Activated T-cell treated with anti-CD3 and anti-CD28 coated beads, Interleukin-2, amount 50 U/mL, for 4 hours (primary cell): Measurements from ENCODE around the gene TBC1D3B. TPM values are rescaled to one million over a fixed set of nuclear protein-coding genes. Genes with fewer than 3 reads are reported as not detected.
"Not testable (repeated sequence)": the region's sequence is repeated elsewhere in the genome, so short reads cannot be mapped to it uniquely, and the experiment has no call there.

ENCODE experiments used
- ATAC-seq, 2 donors: fragments of 200-7000 bp; cut with Tn5 transposase; one replicate each; pipeline ENCODE4 v1.10.0; 2021
- DNase-seq: peaks from one replicate; pipeline ENCODE4 v3.0.0-alpha.2; 2020
- H3K27me3 Mint-ChIP-seq: one replicate; pipeline ENCODE4 v1.8.0; 2021; ENCODE audit warnings: low read depth, mixed read lengths
- H3K36me3 Mint-ChIP-seq: one replicate; pipeline ENCODE4 v1.8.0; 2022; ENCODE audit warnings: mixed read lengths; ENCODE audit not compliant: insufficient read depth
- H3K4me1 Mint-ChIP-seq: one replicate; pipeline ENCODE4 v1.8.0; 2021; ENCODE audit warnings: low read depth, mixed read lengths
- H3K4me3 Mint-ChIP-seq: one replicate; pipeline ENCODE4 v1.8.0; 2021; ENCODE audit warnings: mild to moderate bottlenecking, moderate library complexity, mixed read lengths
- H3K9me3 Mint-ChIP-seq: one replicate; pipeline ENCODE4 v1.8.0; 2021; ENCODE audit warnings: mixed read lengths
- total RNA-seq, 3 donors: library from RNA; stranded (reverse); gene quantifications; one replicate each; pipeline ENCODE4 v1.2.1, GENCODE V29; 2021

The TBC1D3B gene
- total RNA-seq, result 1 to 10 TPM; 2.4 to 5.4 (median 4.0) TPM

DNA sequence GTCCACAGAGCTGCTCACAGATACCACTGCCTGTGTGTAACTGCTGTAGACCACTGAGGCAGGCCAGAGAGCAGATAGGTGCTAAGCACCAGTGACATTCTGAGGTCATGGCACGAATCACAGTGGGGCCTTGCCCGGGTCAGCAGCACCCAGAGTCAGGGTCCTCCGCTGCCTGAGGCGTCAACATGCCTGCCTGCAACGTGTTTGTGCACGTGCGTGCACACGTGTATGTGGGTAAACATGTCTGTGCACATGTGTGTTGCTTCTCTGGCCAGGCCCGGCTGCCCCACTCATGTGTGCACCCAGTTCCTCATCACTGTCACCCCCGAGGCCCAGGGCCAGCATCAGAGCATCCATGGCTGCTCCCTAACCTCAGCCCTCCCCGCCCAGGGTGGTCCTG lies at the start of gene TBC1D3B:
TSS of gene TBC1D3B (minus strand) at position 101 of the 400 bp plus-strand sequence. CDS start 1,586 bp downstream, outside the sequence.
- not testable (repeated sequence) for ATAC-seq, H3K4me1 Mint-ChIP-seq, H3K27me3 Mint-ChIP-seq, H3K4me3 Mint-ChIP-seq, H3K36me3 Mint-ChIP-seq, H3K9me3 Mint-ChIP-seq, DNase-seq

DNA sequence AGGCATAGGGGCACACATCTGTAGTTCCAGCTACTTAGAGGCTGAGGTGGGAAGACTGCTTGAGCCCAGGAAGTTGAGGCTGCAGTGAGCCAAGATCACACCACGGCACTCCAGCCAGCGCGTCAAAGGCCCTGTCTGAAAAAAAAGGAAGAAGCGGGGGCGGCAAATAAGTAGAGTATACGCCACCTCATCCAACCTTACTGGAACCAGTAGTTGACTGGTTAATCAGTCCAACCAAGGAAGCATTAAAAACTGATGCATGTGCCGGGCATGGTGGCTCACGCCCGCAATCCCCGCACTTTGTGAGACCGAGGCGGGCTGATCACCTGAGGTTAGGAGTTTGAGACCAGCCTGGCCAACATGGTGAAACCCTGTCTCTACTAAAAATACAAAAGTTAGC lies 46.5 kb upstream of the TBC1D3B start:
- ATAC-seq, H3K36me3 Mint-ChIP-seq, H3K9me3 Mint-ChIP-seq, H3K4me3 Mint-ChIP-seq, H3K27me3 Mint-ChIP-seq, H3K4me1 Mint-ChIP-seq, DNase-seq: not testable (repeated sequence)

GRCh38 chr17:36221581-36222100 lies 45.2 kb upstream of the TBC1D3B start:
- not testable (repeated sequence) for DNase-seq, H3K36me3 Mint-ChIP-seq, H3K9me3 Mint-ChIP-seq, H3K4me3 Mint-ChIP-seq, ATAC-seq, H3K27me3 Mint-ChIP-seq, H3K4me1 Mint-ChIP-seq

GRCh38 chr17:36220737-36221580 lies 44.5 kb upstream of the TBC1D3B start:
- H3K4me1 Mint-ChIP-seq, H3K9me3 Mint-ChIP-seq, H3K36me3 Mint-ChIP-seq, H3K27me3 Mint-ChIP-seq, ATAC-seq, DNase-seq, H3K4me3 Mint-ChIP-seq: not testable (repeated sequence)

DNA sequence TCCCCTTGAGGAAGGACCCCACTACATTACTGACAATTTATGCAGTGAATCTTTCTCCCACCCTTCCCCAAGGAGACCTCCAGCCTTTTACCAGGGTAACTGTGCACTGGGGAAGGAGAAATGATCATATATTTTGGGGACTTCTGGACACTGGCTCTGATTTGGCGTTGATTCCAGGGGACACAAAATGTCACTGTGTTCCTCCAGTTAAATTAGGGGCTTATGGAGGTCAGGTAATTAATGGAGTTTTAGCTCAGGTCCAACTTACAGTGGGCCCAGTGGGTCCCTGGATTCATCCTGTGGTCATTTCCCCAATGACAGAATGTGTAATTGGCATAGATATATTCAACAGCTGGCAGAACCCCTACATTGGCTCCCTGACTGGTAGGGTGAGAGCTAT lies 43.1 kb upstream of the TBC1D3B start:
- peaks cover 12% of the 10 kb centered on the region for H3K27me3 Mint-ChIP-seq
- not testable (repeated sequence) for DNase-seq, H3K9me3 Mint-ChIP-seq, H3K4me3 Mint-ChIP-seq, ATAC-seq, H3K4me1 Mint-ChIP-seq, H3K36me3 Mint-ChIP-seq

DNA sequence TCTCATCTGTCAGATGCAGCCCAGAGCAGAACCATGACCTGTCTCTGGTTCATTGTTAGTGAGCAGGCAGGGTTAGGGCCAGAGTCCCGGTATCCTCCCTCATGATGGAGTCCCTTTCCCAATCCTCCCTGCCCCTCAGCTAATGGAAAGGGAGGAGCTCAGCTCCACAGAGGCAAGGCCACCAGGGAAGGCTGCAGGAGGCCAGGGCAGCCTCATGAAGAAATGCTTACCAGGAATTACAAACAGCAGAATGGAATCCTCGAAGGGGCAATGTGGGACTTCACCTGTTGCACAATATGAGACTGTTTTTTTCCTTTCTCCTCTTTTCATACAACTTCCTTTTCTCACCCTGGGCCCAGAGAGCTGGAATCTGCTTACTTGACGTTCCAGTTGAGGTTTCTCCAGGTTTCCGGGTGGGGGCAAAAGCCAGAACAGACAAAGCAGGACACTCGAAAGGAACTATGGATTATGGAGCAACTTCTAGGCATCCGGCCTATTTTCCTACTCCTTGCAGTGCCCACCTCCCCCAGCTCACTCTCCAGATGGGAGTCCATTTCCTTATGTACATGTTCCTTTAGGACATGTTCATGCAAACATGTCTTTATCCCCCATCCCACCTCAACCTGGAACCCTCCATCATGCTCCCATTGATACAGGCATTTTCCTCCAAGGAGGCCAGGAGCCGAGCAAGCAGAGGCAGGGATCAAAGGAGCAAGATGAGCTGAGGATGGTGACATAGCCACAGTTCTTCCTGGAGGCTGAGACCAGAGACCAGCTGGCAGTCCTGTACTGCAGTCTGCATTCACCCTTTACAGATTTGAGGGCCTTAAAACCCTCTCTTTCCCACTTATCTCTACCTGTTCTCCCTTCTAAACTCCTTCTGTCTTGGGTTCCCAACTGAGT lies 39.2 kb upstream of the TBC1D3B start:
- H3K4me3 Mint-ChIP-seq, ATAC-seq, DNase-seq, H3K9me3 Mint-ChIP-seq, H3K36me3 Mint-ChIP-seq: not testable (repeated sequence)
- peaks cover 15% of the 10 kb centered on the region for H3K27me3 Mint-ChIP-seq
- H3K4me1 Mint-ChIP-seq, result peaks cover 15% of the 10 kb centered on the region

DNA sequence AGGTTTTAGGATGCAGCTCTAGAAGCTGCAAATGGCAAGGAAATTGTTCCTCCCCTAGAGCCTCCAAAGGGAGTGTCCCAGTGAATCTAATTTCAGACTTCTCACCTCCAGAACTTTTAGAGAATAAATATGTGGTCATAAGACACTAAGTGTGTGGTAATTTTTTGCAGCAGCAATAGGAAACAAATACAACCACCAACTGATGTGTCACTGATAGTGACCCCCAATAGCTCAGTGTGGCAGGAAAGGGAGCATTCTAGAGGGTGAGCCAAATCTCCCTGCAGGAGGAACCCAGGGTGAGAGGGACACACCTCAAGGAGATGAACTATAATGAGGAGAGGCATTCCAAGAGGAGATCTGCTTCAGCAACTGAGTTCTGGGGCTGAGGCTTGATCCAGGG lies 38.5 kb upstream of the TBC1D3B start:
- no peak for ATAC-seq
- Mint-ChIP-seq H3K27me3 (peaks cover 17% of the 10 kb centered on the region), H3K4me1 (peaks cover 21% of the 10 kb centered on the region), H3K4me3 (no peak overlapping the region), H3K36me3 (no peaks in the 10 kb centered on the region), H3K9me3 (peaks cover 10% of the 10 kb centered on the region)
- DNase-seq, result no peak

GRCh38 chr17:36213695-36214094 lies 37.3 kb upstream of the TBC1D3B start:
- DNase-seq, result no peak
- H3K4me3 Mint-ChIP-seq, result no peak overlapping the region

GRCh38 chr17:36212966-36213365 lies 36.5 kb upstream of the TBC1D3B start:
- Mint-ChIP-seq H3K36me3 (no peaks in the 10 kb centered on the region), H3K27me3 (peaks cover 19% of the 10 kb centered on the region), H3K9me3 (no peaks in the 10 kb centered on the region), H3K4me3 (peak overlapping the region; percentile 75), H3K4me1 (peaks cover 21% of the 10 kb centered on the region)
- ATAC-seq (no peak), DNase-seq (no peak)

More at GRCh38 chr17:36213695-36214094, 37.3 kb upstream of the TBC1D3B start:
- H3K4me1 Mint-ChIP-seq, result peaks cover 21% of the 10 kb centered on the region
- peaks cover 19% of the 10 kb centered on the region for H3K27me3 Mint-ChIP-seq
- peaks cover 4% of the 10 kb centered on the region for H3K9me3 Mint-ChIP-seq
- H3K36me3 Mint-ChIP-seq, result no peaks in the 10 kb centered on the region
- no peak for ATAC-seq

DNA sequence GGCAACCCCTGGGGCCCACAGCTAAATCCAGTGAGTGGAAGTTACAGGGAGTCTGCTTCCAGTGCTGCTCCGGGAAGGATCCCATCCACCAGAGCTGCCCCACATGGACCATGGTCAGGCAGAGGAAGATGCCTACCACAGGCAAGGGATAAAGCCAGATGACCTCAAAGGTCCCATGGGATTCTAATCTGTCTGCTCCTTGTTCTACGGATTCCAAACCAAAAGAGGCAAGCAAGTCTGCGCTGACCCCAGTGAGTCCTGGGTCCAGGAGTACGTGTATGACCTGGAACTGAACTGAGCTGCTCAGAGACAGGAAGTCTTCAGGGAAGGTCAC lies 35.8 kb upstream of the TBC1D3B start:
- ATAC-seq (no peak), DNase-seq (no peak)
- Mint-ChIP-seq H3K36me3 (no peaks in the 10 kb centered on the region), H3K27me3 (peaks cover 17% of the 10 kb centered on the region), H3K4me3 (peak overlapping the region; percentile 75), H3K4me1 (peaks cover 21% of the 10 kb centered on the region), H3K9me3 (no peaks in the 10 kb centered on the region)

DNA sequence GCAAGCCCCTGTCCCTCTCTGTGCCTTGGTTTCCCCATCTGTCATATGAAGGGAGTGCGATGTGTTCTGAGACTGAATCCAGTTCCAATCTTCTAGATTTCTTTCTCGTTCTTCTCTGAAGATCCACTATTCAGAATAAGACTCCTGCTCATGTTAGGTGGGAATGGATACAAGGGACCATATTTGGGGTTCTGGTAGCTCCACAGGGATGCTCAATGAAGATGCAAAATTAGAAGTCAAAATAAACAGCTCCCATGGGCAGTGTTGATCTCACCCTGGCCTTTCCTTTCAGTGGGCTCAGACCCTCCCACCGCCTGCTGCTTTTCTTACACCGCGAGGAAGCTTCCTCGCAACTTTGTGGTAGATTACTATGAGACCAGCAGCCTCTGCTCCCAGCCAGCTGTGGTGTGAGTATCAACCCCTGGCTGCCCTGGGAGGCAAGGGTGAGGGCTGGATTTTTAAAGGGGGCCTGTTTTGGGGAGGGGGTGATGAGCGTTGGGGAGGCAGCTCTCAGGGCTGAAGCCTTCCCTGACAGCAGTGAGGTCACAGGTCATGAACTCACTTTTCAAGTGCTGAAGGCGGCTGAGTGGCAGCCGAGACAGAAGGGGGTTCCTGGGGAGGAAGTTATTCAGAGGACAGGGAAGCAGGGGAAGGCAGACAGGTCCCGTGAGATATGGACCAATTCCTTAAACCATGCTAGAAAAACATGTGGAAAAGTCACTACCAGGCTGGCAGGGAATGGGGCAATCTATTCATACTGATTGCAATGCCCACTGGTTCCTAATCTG lies 35.2 kb upstream of the TBC1D3B start:
- not testable (repeated sequence) for ATAC-seq, H3K36me3 Mint-ChIP-seq, DNase-seq, H3K9me3 Mint-ChIP-seq
- Mint-ChIP-seq H3K4me3 (peak overlapping the region; percentile 75), H3K27me3 (peaks cover 19% of the 10 kb centered on the region), H3K4me1 (peaks cover 23% of the 10 kb centered on the region)

DNA sequence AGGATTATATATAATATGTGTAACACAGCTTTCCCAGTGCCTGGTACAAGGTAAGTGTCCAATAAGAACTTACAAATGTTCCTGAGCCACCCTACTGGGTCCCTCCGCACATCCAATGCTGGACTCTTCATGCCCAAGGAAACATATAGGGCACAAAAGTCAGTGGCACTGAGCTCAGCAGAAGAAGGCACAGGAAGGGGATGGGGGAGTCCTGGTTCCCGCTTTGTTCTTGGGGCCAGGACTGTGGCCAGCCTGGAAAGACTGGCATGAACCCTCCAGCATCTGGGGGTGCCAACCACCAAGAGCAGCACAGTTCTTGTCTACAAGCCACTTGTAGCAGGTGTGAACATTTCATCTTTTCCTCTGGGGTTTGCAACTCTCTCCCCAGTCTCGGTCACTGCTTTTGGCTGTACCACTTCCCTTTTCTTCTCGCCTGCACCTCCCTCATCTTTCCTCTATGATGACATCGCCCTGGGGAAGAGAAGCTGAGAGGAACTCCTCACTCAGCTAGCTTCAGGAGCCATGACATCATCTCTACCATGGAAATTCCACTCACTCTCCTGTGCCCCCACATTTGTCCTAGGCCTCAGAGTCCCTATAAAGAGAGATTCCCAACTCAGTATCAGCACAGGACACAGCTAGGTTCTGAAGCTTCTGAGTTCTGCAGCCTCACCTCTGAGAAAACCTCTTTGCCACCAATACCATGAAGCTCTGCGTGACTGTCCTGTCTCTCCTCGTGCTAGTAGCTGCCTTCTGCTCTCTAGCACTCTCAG lies 34.2 kb upstream of the TBC1D3B start, which contains the start of gene CCL4L2:
TSS of gene CCL4L2 (plus strand) at position 625 of the 773 bp plus-strand sequence.
- not testable (repeated sequence) for H3K36me3 Mint-ChIP-seq, DNase-seq
- H3K4me3 Mint-ChIP-seq, result peak within 1 kb of the TSS; percentile 75

DNA sequence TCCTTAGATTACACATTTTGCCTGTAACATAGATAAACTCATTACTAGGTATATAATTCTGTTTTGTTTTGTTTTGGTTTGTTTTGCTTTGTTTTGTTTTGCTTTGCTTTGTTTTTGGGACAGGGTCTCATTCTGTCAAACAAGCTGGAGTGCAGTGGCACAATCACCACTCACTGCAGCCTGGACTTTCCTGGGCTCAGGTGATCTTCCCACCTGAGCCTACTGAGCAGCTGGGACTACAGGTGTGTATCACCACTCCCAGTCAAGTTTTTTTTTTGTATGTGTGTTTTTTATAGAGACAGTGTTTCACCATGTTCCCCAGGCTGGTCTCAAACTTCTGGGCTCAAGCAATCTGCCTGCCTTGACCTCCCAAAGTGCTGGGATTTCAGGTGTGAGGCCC lies 33.1 kb upstream of the TBC1D3B start:
- DNase-seq (no peak), ATAC-seq (no peak)
- H3K9me3 Mint-ChIP-seq, result no peaks in the 10 kb centered on the region
- H3K36me3 Mint-ChIP-seq, result no peaks in the 10 kb centered on the region
- H3K4me1 Mint-ChIP-seq, result peaks cover 22% of the 10 kb centered on the region
- H3K4me3 Mint-ChIP-seq, result no peak overlapping the region
- peaks cover 19% of the 10 kb centered on the region for H3K27me3 Mint-ChIP-seq

More for the DNA sequence above, 34.2 kb upstream of the TBC1D3B start, which contains the start of gene CCL4L2:
- not testable (repeated sequence) for H3K9me3 Mint-ChIP-seq
- Mint-ChIP-seq H3K27me3 (peaks cover 23% of the 10 kb centered on the region), H3K4me1 (peaks cover 30% of the 10 kb centered on the region)
- peak; percentile 36 to 59 for ATAC-seq
